Muscle of leg (tissue), 16 donors: ENCODE measurements around the gene NBPF15. TPM values are rescaled to one million over a fixed set of nuclear protein-coding genes. Genes with fewer than 3 reads are reported as not detected.
"Not testable (repeated sequence)": the region's sequence is repeated elsewhere in the genome, so short reads cannot be mapped to it uniquely, and the experiment has no call there.

Source experiments
- DNase-seq: peaks from one replicate; pipeline ENCODE4 v3.0.0; 2013
- H3K27ac ChIP-seq: one replicate; pipeline ENCODE4 v1.5.1; 2013; ENCODE audit warnings: mild to moderate bottlenecking, low read length, control low read depth
- H3K27me3 ChIP-seq: one replicate; pipeline ENCODE4 v1.6.1; 2013; ENCODE audit warnings: low read length; ENCODE audit not compliant: control insufficient read depth, insufficient read depth
- H3K36me3 ChIP-seq: one replicate; pipeline ENCODE4 v1.6.1; 2013; ENCODE audit warnings: low read length; ENCODE audit not compliant: control insufficient read depth, insufficient read depth
- H3K4me1 ChIP-seq: one replicate; pipeline ENCODE4 v1.6.1; 2013; ENCODE audit warnings: low read length; ENCODE audit not compliant: control insufficient read depth, insufficient read depth
- H3K4me3 ChIP-seq: one replicate; pipeline ENCODE4 v1.5.1; 2013; ENCODE audit warnings: low read length, control low read depth
- H3K9me3 ChIP-seq: replicated peaks from 2 replicates; pipeline ENCODE4 v1.6.1; 2013; ENCODE audit warnings: low read depth, low read length; ENCODE audit not compliant: control insufficient read depth
- WGBS: methylation state at CpG from one replicate; pipeline ENCODE4 v1.1.5; 2013; ENCODE audit warnings: missing lambda C conversion rate; ENCODE audit not compliant: insufficient coverage; 5-methylcytosine and 5-hydroxymethylcytosine counted together
- long read RNA-seq, 11 donors: transcript quantifications; one replicate each; lab custom pipeline, GENCODE V29; 2026
- polyA plus RNA-seq, 8 donors: library from polyadenylated mRNA; unstranded; fragments of 120-200 nt; gene quantifications; one replicate each; pipeline versions ENCODE4 v1.2.1 to v1.2.3, GENCODE V29; 2013; ENCODE audit warnings: inconsistent platforms in 1 of 8, low replicate concordance in 1 of 8; ENCODE audit not compliant: insufficient read length in 8 of 8, insufficient read depth in 1 of 8
- total RNA-seq: library from RNA; stranded (reverse); fragments of 120-200 nt; gene quantifications from one replicate; pipeline ENCODE4 v1.2.4, GENCODE V29; 2013

NBPF15 gene, protein sequence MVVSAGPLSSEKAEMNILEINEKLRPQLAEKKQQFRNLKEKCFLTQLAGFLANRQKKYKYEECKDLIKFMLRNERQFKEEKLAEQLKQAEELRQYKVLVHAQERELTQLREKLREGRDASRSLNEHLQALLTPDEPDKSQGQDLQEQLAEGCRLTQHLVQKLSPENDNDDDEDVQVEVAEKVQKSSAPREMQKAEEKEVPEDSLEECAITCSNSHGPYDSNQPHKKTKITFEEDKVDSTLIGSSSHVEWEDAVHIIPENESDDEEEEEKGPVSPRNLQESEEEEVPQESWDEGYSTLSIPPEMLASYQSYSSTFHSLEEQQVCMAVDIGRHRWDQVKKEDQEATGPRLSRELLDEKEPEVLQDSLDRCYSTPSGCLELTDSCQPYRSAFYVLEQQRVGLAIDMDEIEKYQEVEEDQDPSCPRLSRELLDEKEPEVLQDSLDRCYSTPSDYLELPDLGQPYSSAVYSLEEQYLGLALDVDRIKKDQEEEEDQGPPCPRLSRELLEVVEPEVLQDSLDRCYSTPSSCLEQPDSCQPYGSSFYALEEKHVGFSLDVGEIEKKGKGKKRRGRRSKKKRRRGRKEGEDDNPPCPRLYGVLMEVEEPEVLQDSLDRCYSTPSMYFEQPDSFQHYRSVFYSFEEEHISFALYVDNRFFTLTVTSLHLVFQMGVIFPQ
- total RNA-seq (29.9 TPM), polyA plus RNA-seq (10 to 100 TPM; 36.4 to 57.8 (median 45.2) TPM)
- long read RNA-seq, donor 1, partial matches to known transcripts, result 11 of 11 reads
- long read RNA-seq, donor 1, other reads (novel, unspliced or antisense), result 0 of 11 reads
- long read RNA-seq, donor 2, result 0 reads
- long read RNA-seq, donor 3, partial matches to known transcripts, result 24 of 53 reads
- long read RNA-seq, donor 3, other reads (novel, unspliced or antisense), result 29 of 53 reads
- long read RNA-seq, donor 4, result 0 reads
- long read RNA-seq, donor 5, partial matches to known transcripts, result 14 of 14 reads
- long read RNA-seq, donor 5, other reads (novel, unspliced or antisense), result 0 of 14 reads
- long read RNA-seq, donor 6, result 0 reads
- long read RNA-seq, donor 7, partial matches to known transcripts, result 9 of 9 reads
- long read RNA-seq, donor 7, other reads (novel, unspliced or antisense), result 0 of 9 reads
- long read RNA-seq, donor 8, result 0 reads
- long read RNA-seq, donor 9, result 0 reads
- long read RNA-seq, donor 10, result 0 reads
- long read RNA-seq, donor 11, result 0 reads

GRCh38 chr1:144461136-144461759 lies at the start of gene NBPF15:
TSS of gene NBPF15 (minus strand) at chr1:144461669. CDS start at chr1:144440003, 21,666 bp downstream.
- WGBS, result 0% methylated on average over 17 of the region's 71 CpGs
- H3K4me3 ChIP-seq, result peak within 1 kb of the TSS; percentile 41
- H3K27me3 ChIP-seq, H3K4me1 ChIP-seq, H3K36me3 ChIP-seq, H3K9me3 ChIP-seq: not testable (repeated sequence)
- H3K27ac ChIP-seq, result peak within 1 kb of the TSS; percentile 35
- DNase-seq, result peak; percentile 61

DNA sequence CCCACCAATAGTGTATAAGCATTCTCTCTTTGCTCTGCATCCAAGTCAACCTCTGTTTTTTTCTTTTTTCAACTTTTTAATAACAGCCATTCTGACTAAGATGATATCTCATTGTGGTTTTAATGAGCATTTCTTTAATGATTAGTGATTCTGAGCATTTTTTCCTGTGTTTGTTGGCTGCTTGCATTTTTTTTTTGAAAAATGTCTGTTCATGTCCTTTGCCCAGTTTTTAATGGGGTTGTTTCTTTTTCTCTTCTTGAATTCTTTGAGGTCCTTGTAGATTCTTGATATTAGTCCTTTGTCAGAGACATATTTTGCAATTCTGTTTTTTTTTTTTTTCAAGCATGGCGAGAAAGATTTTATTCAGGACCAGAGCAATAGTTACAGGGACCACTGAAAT lies 35.0 kb upstream of the NBPF15 start:
- WGBS, result no CpG with 5 or more reads among the region's 1 CpG
- H3K9me3 ChIP-seq, H3K27me3 ChIP-seq, H3K4me3 ChIP-seq, H3K36me3 ChIP-seq, DNase-seq, H3K4me1 ChIP-seq, H3K27ac ChIP-seq: not testable (repeated sequence)

DNA sequence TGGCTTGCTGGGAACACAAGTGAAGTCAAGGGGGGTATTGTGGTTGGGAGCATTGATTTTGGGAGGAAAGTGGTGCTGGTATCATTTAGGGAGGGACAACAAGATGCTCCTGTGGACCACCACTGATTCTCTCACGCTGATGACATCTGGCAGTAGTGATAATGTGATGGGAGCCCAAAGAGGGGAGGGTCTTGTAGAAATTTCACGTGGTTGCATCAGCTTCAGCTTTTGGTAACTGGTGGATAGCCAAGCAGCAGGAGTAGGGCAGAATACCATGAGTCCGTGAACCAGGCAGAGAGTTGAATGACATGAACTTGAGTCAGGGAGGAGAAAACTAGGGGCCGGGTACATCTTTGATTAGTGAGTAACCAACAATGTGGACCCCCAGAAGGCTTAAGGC lies 32.7 kb upstream of the NBPF15 start:
- not testable (repeated sequence) for H3K4me1 ChIP-seq, DNase-seq, H3K9me3 ChIP-seq, H3K27ac ChIP-seq, H3K27me3 ChIP-seq, H3K36me3 ChIP-seq, H3K4me3 ChIP-seq
- no CpG with 5 or more reads among the region's 4 CpGs for WGBS

- not testable (repeated sequence) for H3K27ac ChIP-seq, H3K27me3 ChIP-seq, H3K36me3 ChIP-seq, DNase-seq, H3K4me1 ChIP-seq, H3K9me3 ChIP-seq, H3K4me3 ChIP-seq
- no CpG with 5 or more reads among the region's 18 CpGs for WGBS
These were observed 28.9 kb upstream of the NBPF15 start for GRCh38 chr1:144490394-144490793.

DNA sequence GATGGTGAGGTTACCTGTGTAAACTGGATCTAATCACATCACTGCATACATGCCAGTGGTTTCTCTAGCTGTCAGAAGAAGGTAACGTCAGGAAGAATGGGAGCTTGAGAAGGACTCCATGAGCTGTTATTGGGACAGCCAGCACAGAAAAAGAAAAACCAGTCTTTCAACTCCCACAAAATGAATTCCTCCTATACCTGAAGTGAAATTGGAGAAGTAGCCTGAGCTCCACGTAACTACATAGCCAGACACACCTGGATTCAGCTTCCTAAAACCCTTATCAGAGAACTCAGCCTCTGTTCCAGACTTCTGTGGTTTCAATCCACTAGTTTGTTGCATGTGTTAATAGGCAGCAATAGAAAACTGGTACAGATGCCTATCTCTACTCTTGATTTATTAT lies 25.5 kb upstream of the NBPF15 start:
- H3K27me3 ChIP-seq, H3K27ac ChIP-seq, DNase-seq, H3K36me3 ChIP-seq, H3K9me3 ChIP-seq, H3K4me1 ChIP-seq, H3K4me3 ChIP-seq: not testable (repeated sequence)
- no CpG with 5 or more reads among the region's 2 CpGs for WGBS

GRCh38 chr1:144485048-144485993 lies 23.9 kb upstream of the NBPF15 start:
- H3K4me3 ChIP-seq, DNase-seq: not testable (repeated sequence)

GRCh38 chr1:144473897-144474296 lies 12.4 kb upstream of the NBPF15 start:
- no CpG with 5 or more reads among the region's 2 CpGs for WGBS
- H3K27ac ChIP-seq, H3K9me3 ChIP-seq, H3K4me1 ChIP-seq, H3K4me3 ChIP-seq, H3K36me3 ChIP-seq, DNase-seq, H3K27me3 ChIP-seq: not testable (repeated sequence)

More at GRCh38 chr1:144485048-144485993, 23.9 kb upstream of the NBPF15 start:
- H3K36me3 ChIP-seq, H3K4me1 ChIP-seq, H3K9me3 ChIP-seq, H3K27ac ChIP-seq, H3K27me3 ChIP-seq: not testable (repeated sequence)
- WGBS, result no CpG with 5 or more reads among the region's 15 CpGs

GRCh38 chr1:144471434-144471833 lies 10.0 kb upstream of the NBPF15 start:
- H3K27ac ChIP-seq, H3K4me3 ChIP-seq, H3K36me3 ChIP-seq, H3K27me3 ChIP-seq, DNase-seq, H3K4me1 ChIP-seq, H3K9me3 ChIP-seq: not testable (repeated sequence)
- WGBS, result no CpG with 5 or more reads among the region's 4 CpGs

DNA sequence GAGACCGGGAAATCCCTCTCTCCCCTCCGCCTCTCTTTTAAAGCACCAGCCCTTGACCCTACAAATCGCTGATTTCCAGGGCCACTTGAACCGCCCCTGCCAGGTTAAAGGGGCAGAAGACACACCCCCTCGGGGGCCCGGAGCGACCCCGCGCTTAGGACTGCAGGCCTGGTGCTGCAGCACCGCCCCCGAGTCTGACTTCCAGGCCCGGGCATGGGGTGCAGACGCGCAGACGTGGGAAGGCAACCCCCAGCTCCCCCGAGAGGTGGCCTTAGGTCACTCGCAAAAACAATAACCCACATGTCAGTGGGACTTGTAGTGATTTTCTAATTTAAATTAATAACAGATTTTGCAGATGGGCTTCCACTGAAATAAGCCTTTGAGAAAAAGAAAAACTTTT lies 309 bp upstream of the NBPF15 start:
- H3K4me3 ChIP-seq, H3K4me1 ChIP-seq, H3K27ac ChIP-seq, H3K27me3 ChIP-seq, H3K9me3 ChIP-seq, H3K36me3 ChIP-seq, DNase-seq: not testable (repeated sequence)
- no CpG with 5 or more reads among the region's 17 CpGs for WGBS
